ENCODE data around the gene STPG1.

Gene STPG1

DNA sequence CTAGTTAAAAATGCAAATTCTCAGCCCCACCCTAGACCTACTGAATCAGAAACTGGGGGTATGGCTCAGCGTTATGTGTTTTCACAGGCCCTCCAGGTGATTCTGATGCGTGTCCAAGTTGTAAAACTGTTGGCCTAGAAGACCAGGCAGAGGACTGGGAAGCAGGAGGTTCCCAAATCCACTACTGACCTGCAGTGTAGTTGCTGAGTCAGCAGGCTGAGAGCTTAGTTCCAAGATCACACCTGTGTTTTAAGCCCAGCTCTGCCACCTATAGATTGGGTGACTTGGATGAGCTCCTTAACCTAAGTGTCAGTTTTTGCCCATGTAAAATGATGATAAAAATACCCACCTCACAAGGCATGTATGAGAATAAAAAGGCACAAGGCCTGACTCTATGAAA, 90.3 kb downstream of the STPG1 start:
- no peak for TF ChIP-seq CTCF (IDR thresholded peaks at IDR 0.05)

- no peak for TF ChIP-seq CTCF (IDR thresholded peaks at IDR 0.05)
Measured at GRCh38 chr1:24322470-24323177, 91.0 kb downstream of the STPG1 start.

DNA sequence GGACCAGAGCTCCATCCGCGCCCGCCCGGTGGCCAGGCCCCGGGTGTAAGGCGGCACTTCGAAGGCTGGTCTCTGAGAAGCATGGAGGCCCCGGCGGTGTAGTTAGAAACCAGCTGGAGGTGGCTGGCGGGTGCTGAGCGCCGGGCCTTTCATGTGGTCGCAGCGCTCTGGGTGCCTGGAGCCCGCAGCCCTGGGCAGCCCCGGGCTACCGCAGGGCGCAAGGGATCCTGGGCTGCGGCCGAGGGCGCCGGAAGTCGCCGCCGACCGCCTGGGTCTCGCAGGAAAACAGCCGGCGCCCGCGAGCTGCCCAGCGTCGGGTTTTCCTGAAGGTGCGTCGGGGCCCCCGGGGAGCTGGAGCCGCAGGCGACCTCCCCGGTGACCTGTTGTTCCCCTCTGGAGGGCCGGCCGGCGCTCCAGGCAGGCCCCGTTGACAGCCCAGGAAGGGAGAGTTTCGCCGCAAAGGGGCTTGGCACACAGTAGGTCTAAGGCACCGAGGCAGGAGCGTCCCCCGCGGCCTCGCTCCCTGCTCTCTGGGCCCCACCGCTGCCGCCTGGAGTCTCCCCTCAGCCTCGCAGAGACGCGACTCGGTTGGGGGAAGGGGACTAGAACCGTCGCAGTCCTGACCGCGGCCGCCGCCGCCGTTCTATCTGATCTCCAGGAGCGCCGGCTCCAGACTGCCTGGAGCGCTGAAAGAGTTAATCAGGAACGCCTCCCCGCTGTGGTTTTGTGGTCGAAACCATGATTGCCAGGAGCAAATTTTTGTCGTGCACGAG, 91.7 kb downstream of the STPG1 start:
- TF ChIP-seq CTCF (IDR thresholded peaks at IDR 0.05): no peak

DNA sequence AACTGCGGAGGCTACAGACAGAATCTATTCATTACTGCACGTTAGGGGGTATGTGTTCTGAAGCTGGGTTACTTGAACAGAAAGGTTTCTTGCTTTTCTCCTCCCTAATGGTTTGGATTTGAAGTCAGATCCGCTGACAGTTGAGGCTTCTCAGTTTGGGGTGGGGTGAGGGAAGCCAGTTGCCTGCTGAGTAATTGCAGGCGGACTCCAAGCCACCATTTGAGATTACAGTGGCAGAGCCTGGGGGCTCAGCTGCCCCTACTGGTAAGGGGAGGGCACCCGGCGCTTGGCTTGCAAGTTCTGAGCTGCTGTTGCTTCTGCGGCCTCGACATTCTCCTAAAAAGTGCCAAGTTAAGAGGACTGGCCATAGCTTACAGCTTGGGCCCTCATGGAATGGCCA, 92.5 kb downstream of the STPG1 start:
- no peak for TF ChIP-seq CTCF (IDR thresholded peaks at IDR 0.05)

DNA sequence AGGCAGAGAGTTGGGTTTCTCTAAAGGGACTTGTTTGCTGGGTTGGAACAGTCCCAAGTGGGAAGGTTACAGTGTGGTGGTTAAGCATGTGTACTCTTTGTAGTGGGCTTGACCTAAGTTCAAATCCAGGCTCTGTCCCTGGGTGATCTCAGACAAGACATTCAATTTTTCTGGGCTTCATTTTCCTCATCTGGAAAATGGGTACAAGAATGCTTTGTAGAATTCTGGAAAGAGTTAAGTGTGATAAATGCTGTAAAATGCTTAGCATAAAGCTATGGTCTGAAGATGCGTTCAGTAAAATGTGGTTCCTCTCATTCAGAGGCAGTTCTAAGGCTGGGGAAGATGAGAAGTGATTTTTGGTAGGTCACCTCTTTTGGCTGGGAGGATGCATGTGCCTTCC, 93.6 kb downstream of the STPG1 start:
- no peak for TF ChIP-seq CTCF (IDR thresholded peaks at IDR 0.05)

DNA sequence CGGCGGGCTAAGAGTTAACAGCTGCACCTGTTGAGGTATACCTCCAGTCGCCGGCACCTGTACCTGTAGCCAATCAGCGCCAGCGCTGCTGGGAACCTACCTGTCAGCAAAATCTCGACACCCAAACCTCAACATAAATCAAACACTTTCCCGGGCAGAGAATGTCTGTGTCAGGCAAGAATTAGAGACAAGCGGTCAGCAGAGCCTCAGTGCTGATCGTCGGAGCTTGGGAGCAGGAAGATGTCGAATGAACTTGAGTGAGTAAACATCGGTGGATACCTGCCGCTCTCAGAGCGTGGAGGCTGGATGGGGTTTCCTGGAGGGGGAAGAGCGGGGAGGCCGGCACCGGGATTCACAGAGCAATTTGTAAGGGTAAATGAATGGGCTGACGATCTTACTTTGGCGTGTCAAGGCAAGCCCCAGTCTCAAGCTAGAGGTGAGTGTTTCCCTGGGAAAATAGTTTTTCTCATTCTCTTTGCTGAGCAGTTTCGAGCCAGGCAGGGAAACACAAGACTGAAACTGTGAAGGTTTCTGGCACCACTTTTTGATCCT, 94.2 kb downstream of the STPG1 start, which contains the start of gene GRHL3:
TSS of gene GRHL3 (plus strand) at position 46 of the 552 bp plus-strand sequence. CDS start at position 241, 195 bp downstream.
- TF ChIP-seq CTCF (IDR thresholded peaks at IDR 0.05): no peak

GRCh38 chr1:24318615-24319311, 94.8 kb downstream of the STPG1 start:
- TF ChIP-seq CTCF (IDR thresholded peaks at IDR 0.05): no peak

Measured in LNCAP (cell line).